T-helper 17 cell (primary cell): ENCODE results near the gene LRPPRC. TPM values are rescaled to one million over a fixed set of nuclear protein-coding genes. Genes with fewer than 3 reads are reported as not detected.

Experiments used
- ATAC-seq: fragments of 150-1000 bp; cut with Tn5 transposase; 2 replicates; pipeline ENCODE4 v1.10.0; 2021; ENCODE audit warnings: mild to moderate bottlenecking, moderate library complexity
- DNase-seq, 3 donors: peaks; one replicate each; pipeline versions ENCODE4 v3.0.0 to v3.0.0-alpha.2; 2020 to 2021
- H3K9me3 ChIP-seq: one replicate; pipeline ENCODE4 v1.7.0; 2013; ENCODE audit warnings: low read length, mild to moderate bottlenecking; ENCODE audit not compliant: control insufficient read depth, poor library complexity, severe bottlenecking
- H3K27ac Mint-ChIP-seq: one replicate; pipeline ENCODE4 v1.8.0; 2022; ENCODE audit warnings: mild to moderate bottlenecking, moderate library complexity, mixed read lengths
- H3K27me3 Mint-ChIP-seq: one replicate; pipeline ENCODE4 v1.8.0; 2022; ENCODE audit warnings: mixed read lengths
- H3K36me3 Mint-ChIP-seq: one replicate; pipeline ENCODE4 v1.8.0; 2022; ENCODE audit warnings: low read depth, mixed read lengths
- H3K4me1 Mint-ChIP-seq: one replicate; pipeline ENCODE4 v1.8.0; 2022; ENCODE audit warnings: mild to moderate bottlenecking, mixed read lengths
- H3K4me3 Mint-ChIP-seq: one replicate; pipeline ENCODE4 v1.8.0; 2022; ENCODE audit warnings: mild to moderate bottlenecking, moderate library complexity, mixed read lengths
- total RNA-seq, 4 donors: library from RNA in 2 of 4; stranded (reverse) in 2 of 4; gene quantifications; one replicate each; pipeline ENCODE4 v1.2.3 and lab custom pipeline; 2022 to 2026

LRPPRC gene
- total RNA-seq, 2 donors from 2014 or later: 59.8 to 60.7 TPM

DNA sequence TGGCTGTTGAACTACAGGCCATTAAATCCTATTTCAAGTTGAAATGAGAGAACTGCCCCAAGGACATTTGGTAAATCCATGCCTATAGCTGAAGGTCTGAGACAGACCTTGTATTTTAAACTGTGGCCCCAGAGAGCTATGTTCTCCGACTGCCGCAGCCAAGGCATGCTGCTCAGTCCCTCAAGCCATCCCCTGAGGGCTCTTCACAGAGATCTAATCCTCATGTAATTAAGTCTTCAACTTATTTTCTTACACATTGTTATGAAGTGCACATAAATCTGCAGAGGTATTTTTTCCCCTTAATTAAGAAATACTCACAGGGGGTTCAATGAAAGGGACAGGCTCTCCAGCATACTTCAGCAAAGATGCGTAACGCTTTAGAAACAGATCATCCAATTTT, 106.4 kb downstream of the LRPPRC start:
- ATAC-seq: no peak
- no peak for DNase-seq
- Mint-ChIP-seq H3K27me3 (no peaks in the 10 kb centered on the region), H3K4me3 (no peak overlapping the region), H3K36me3 (peaks cover 4% of the 10 kb centered on the region), H3K27ac (no peak overlapping the region), H3K4me1 (no peaks in the 10 kb centered on the region)
- no peaks in the 10 kb centered on the region for H3K9me3 ChIP-seq

DNA sequence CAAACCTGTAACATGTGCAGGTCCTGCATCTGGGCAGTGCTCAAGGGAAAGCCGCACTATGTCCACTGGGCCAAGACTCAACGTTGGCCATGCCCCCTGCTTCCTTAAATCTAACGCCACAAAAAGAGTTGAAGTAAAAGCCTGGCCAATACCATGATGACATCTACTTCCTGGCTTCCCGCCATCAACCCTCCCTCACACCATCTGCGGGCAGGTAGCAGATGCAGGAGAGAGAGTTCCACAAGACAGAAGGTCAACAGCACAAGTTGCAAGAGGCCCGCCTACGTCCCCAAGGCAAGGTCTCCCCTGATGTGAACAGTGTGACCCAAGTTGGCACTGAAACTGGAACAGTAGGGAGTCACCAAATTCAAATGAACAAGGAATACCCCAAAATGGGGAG, 108.6 kb downstream of the LRPPRC start:
- peaks cover 3% of the 10 kb centered on the region for H3K36me3 Mint-ChIP-seq
- no peak overlapping the region for H3K27ac Mint-ChIP-seq
- H3K4me1 Mint-ChIP-seq: no peaks in the 10 kb centered on the region
- DNase-seq: no peak
- no peak for ATAC-seq
- no peaks in the 10 kb centered on the region for H3K27me3 Mint-ChIP-seq
- no peaks in the 10 kb centered on the region for H3K9me3 ChIP-seq
- H3K4me3 Mint-ChIP-seq: no peak overlapping the region

DNA sequence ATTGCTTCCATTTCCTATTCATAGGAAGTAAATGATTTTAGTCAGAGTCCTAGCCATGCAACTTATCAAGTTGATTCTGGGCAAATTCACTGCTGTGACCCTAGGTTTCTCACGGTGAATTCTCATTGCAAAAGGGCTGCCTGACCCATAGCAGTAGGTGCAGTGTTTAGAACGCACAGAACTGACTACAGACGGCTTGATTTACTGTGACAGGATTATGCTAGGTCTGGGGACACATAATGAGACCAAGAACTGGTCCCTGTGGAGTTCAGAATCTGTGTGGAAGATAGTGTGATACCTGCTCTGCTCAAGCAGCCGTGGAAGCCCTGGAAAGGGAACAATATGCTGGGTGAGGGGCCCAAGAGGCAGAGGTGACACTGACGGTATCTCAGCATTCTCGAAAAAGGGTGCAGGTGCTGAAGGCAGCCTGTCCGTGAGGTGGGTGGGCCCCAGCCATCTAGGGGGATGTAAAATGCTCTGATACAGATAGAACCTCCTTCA, 110.6 kb downstream of the LRPPRC start:
- no peaks in the 10 kb centered on the region for H3K9me3 ChIP-seq
- H3K27ac Mint-ChIP-seq: no peak overlapping the region
- no peaks in the 10 kb centered on the region for H3K27me3 Mint-ChIP-seq
- no peak for DNase-seq
- ATAC-seq: no peak
- no peak overlapping the region for H3K4me3 Mint-ChIP-seq
- peaks cover 3% of the 10 kb centered on the region for H3K36me3 Mint-ChIP-seq
- H3K4me1 Mint-ChIP-seq: peaks cover 2% of the 10 kb centered on the region

DNA sequence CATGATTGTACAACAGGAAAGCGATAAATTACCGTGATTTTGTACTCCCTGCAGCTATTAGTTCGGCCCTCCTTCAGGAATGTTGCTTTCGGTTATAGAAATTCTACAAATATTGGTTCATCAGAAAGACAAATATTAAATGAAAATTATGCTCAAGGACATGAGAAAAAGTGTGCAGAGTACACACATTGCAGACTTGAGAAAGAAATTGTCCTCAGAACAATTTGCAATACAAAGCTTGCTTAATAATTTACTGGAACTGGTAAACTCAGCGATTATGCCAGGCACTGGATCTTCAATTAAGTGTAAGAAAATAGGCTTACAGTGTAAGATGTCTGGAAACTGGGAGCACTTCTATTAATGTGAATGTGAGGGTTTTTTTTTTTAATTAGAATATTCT, 111.1 kb downstream of the LRPPRC start:
- peaks cover 2% of the 10 kb centered on the region for H3K4me1 Mint-ChIP-seq
- no peak overlapping the region for H3K27ac Mint-ChIP-seq
- H3K36me3 Mint-ChIP-seq: peaks cover 3% of the 10 kb centered on the region
- DNase-seq (no peak), ATAC-seq (no peak)
- H3K9me3 ChIP-seq: no peaks in the 10 kb centered on the region
- no peak overlapping the region for H3K4me3 Mint-ChIP-seq
- no peaks in the 10 kb centered on the region for H3K27me3 Mint-ChIP-seq

DNA sequence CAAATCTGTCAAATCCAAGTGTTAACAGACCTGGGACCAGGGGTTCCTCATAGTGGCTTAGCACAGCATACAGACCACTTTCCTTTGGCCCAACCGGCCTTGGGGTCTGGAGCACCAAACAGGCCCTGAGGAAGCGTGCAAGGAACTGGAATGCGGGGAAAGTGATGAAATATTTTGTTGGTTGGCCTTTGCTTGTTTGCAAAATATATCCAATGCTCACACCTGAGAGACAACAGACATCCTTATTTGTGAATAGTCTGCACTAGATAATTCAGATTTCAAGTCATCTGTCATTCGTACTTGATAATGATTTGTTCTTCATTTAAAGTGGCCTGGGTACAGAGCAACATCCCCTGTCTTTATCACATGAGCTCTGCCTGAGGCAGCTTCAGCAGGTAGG, 113.5 kb downstream of the LRPPRC start:
- H3K9me3 ChIP-seq: no peaks in the 10 kb centered on the region
- ATAC-seq: no peak
- DNase-seq: no peak
- no peak overlapping the region for H3K27ac Mint-ChIP-seq
- H3K4me1 Mint-ChIP-seq: peaks cover 9% of the 10 kb centered on the region
- peaks cover 6% of the 10 kb centered on the region for H3K27me3 Mint-ChIP-seq
- no peak overlapping the region for H3K4me3 Mint-ChIP-seq
- H3K36me3 Mint-ChIP-seq: no peaks in the 10 kb centered on the region

DNA sequence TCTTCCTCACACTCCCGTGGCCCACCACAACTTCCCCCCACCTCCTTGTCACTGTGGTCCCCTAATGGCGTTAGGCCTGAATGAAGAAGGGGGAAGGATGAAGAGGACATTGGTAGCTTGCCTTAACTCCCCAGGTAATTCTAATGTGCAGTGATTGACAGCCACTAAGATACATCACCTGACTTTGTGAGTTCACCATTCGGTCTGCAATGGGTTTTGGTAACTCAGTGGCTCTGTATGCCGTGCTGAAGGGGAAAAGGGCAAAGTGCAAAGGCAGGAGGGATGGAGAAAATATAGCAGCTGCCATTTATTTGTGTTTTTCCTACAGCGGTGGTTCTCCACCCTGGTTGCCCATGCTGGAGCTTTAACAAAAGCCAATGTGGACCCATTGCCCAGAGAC, 114.8 kb downstream of the LRPPRC start:
- no peak overlapping the region for H3K27ac Mint-ChIP-seq
- H3K4me1 Mint-ChIP-seq: peaks cover 19% of the 10 kb centered on the region
- H3K27me3 Mint-ChIP-seq: peaks cover 20% of the 10 kb centered on the region
- ATAC-seq (no peak), DNase-seq (no peak)
- H3K4me3 Mint-ChIP-seq: no peak overlapping the region
- no peaks in the 10 kb centered on the region for H3K36me3 Mint-ChIP-seq
- no peaks in the 10 kb centered on the region for H3K9me3 ChIP-seq

DNA sequence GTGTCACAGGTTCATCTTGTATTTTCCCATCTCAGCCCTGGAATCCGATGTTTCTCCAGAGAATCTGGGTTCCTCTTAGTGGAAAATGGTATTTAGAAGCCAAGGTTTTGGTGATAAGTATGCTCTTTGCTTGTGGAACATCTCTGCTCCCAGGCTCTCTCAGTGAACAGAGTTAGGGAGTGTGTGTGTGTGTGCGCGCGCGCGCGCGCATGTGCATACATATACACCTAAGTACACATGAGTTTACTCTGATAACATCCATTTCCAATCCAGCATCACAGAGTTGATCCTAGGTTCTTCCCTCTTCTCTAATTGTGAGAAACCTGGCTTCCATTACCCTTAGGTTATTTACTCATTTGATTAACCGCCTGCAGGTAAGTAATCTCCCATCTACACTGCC, 115.3 kb downstream of the LRPPRC start:
- Mint-ChIP-seq H3K27ac (no peak overlapping the region), H3K4me3 (no peak overlapping the region)

DNA sequence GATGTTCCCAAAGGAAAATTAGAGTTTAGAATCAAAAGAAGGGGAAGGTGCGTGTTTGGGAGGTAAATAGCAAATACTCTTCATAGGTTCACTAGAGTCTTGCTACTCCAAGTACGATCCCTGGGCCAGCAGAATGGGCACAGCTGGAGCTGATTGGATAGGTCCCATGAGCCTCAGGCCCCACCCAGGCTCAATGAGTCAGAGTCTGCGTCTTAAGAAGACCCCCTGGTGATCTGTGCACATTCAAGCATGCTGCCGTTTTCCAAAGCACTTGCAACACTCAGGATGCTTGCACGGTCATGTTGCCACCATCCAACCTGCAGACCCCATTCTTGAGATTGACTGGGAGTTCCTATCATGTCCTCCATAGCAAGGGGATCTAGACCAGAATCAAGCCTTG, 116.5 kb downstream of the LRPPRC start:
- H3K36me3 Mint-ChIP-seq: no peaks in the 10 kb centered on the region
- no peak for DNase-seq
- H3K4me1 Mint-ChIP-seq: peaks cover 20% of the 10 kb centered on the region
- no peak for ATAC-seq
- H3K9me3 ChIP-seq: no peaks in the 10 kb centered on the region
- H3K27me3 Mint-ChIP-seq: peaks cover 33% of the 10 kb centered on the region
- H3K27ac Mint-ChIP-seq: no peak overlapping the region
- no peak overlapping the region for H3K4me3 Mint-ChIP-seq

More for the DNA sequence above, 115.3 kb downstream of the LRPPRC start:
- peaks cover 25% of the 10 kb centered on the region for H3K27me3 Mint-ChIP-seq
- H3K4me1 Mint-ChIP-seq: peaks cover 20% of the 10 kb centered on the region
- H3K9me3 ChIP-seq: no peaks in the 10 kb centered on the region
- ATAC-seq (no peak), DNase-seq (no peak)
- H3K36me3 Mint-ChIP-seq: no peaks in the 10 kb centered on the region

DNA sequence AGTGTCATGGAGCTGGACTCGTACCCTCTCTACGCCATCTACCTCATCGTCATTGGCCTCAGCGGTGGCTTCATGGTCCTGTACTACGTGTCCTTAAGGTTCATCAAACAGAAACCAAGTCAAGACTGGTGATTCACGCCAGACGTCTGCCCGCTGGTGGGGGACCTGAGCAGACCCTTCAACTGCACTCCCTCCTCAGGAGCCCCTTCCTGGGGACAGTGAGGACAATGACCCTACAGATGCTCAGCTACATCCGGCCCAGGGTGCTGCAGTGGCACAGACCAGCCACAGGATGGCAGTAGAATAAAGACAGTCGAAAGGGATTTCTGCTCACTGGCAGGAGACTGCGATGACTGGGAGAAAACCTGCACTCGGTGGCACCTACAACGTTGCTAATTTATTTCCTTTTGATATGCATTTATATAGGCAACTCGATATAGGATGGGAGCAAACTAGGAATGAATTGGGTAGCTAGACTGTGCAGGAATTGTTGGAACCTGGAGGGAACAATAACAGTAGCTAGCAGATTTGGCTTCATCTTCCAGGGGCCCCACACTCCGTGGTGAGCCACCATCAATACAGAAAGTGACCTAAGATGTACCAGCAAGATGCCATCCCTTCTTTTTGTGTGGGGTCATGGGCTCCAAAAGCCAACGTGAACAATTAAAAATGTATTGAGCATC, 117.9 kb downstream of the LRPPRC start:
- H3K9me3 ChIP-seq: no peaks in the 10 kb centered on the region
- Mint-ChIP-seq H3K4me3 (no peak overlapping the region), H3K4me1 (peaks cover 20% of the 10 kb centered on the region), H3K27ac (no peak overlapping the region), H3K27me3 (peaks cover 44% of the 10 kb centered on the region), H3K36me3 (no peaks in the 10 kb centered on the region)
- peak; percentile 17 to 49 (median 25) for DNase-seq
- ATAC-seq: peak; percentile 86

DNA sequence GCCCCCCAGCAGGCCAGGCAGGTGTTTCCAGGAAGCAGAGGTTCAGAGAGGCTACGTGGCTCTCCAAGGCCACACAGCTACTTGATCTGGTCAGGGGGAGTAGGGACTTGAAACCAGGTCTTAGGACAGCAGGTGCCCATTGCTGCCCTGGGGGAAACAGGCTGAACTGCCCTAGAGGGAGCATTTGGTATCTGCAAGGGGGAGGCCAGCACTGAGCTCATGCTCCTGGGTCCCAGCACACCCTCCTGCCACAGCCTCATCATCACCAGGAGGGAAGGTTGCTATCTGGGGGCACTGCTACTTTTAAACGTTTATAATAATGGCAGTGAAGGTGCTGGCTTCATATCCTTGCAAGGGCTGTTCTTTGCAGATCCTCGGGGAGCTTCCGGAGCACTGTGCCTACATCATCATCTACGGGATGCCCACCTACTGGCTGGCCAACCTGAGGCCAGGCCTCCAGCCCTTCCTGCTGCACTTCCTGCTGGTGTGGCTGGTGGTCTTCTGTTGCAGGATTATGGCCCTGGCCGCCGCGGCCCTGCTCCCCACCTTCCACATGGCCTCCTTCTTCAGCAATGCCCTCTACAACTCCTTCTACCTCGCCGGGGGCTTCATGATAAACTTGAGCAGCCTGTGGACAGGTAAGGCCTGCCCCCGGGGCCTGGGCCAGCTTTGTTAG, 120.9 kb downstream of the LRPPRC start:
- no peaks in the 10 kb centered on the region for H3K9me3 ChIP-seq
- ATAC-seq: no peak
- peaks cover 18% of the 10 kb centered on the region for H3K4me1 Mint-ChIP-seq
- no peak overlapping the region for H3K4me3 Mint-ChIP-seq
- H3K27me3 Mint-ChIP-seq: peaks cover 72% of the 10 kb centered on the region
- DNase-seq: no peak
- no peaks in the 10 kb centered on the region for H3K36me3 Mint-ChIP-seq
- no peak overlapping the region for H3K27ac Mint-ChIP-seq

DNA sequence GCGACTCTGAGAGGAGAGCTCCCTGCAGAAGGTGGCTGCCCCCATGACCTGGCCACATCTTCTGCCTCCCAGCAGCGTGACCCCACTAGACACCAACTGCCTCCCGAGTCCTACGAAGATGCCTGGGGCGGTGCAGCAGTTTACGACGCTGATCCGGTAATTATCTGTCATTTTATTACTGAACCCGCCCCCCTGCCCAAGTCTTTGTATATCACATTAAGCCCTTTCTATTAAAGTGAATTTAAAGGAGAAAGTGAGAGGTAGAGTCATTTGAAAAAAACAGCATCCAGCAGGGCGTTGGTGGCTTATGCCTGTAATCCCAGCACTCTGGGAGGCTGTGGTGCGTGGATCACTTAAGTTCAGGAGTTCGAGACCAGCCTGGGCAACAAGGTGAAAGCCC, 123.6 kb downstream of the LRPPRC start:
- Mint-ChIP-seq H3K27ac (no peak overlapping the region), H3K36me3 (no peaks in the 10 kb centered on the region), H3K4me1 (peaks cover 10% of the 10 kb centered on the region), H3K4me3 (no peak overlapping the region), H3K27me3 (peaks cover 89% of the 10 kb centered on the region)
- ATAC-seq (no peak), DNase-seq (no peak)
- H3K9me3 ChIP-seq: no peaks in the 10 kb centered on the region

DNA sequence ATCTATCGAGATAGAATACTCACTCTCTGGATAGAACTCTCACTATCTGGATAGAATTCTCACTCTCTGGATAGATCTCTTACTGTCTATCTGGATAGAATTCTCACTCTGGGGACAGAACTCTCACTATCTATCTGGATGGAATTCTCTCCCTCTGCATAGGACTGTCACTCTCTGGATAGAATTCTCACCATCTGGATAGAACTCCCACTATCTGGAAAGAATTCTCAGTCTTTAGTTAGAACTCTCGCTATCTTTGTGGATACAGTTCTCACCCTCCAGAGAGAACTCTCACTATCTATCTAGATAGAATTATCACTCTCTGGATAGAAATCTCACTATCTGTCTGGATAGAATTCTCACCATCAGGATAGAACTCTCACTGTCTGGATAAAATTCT, 140.5 kb downstream of the LRPPRC start:
- ATAC-seq (no peak), DNase-seq (no peak)
- Mint-ChIP-seq H3K4me1 (no peaks in the 10 kb centered on the region), H3K36me3 (no peaks in the 10 kb centered on the region), H3K27ac (no peak overlapping the region), H3K4me3 (no peak overlapping the region), H3K27me3 (peaks cover 87% of the 10 kb centered on the region)
- H3K9me3 ChIP-seq: no peaks in the 10 kb centered on the region

DNA sequence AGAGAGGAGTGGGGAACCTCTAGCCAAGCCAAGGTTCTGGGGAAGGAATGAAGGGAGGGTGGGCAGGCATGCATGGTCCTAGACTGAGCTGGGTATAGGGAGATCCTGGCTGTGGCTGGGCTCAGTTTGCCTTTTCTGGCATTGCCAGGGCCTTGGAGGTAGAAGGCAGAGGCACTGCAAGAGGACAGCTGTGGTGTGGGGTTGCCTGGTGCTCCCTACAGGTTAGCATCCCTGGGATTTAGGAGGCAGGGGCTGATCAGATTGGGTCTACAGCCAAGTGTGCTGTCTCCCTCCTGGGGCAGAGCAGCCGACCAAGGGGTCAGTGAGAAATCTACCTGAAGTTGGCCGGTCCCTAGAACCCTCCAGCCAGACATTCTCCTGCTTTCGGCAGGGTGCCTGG, 141.1 kb downstream of the LRPPRC start:
- H3K9me3 ChIP-seq: no peaks in the 10 kb centered on the region
- Mint-ChIP-seq H3K27me3 (peaks cover 81% of the 10 kb centered on the region), H3K4me1 (no peaks in the 10 kb centered on the region), H3K4me3 (no peak overlapping the region), H3K36me3 (no peaks in the 10 kb centered on the region), H3K27ac (no peak overlapping the region)
- no peak for DNase-seq
- no peak for ATAC-seq
